K562 (cell line): Measurements from ENCODE around the gene CCKAR. TPM values are rescaled to one million over a fixed set of nuclear protein-coding genes. Genes with fewer than 3 reads are reported as not detected.

ENCODE experiments used
- ERF ChIP-seq: fragments of 450-650 bp; formaldehyde crosslinking; IDR thresholded peaks from 2 replicates; pipeline ENCODE4 v1.4.0; 2020; ENCODE audit warnings: mild to moderate bottlenecking, mixed read lengths
- FOXK1 ChIP-seq: sonication (generic); formaldehyde crosslinking; IDR thresholded peaks from 2 replicates; pipeline ENCODE4 v1.8.0; 2022; ENCODE audit warnings: missing genetic modification reagents, mild to moderate bottlenecking, borderline replicate concordance
- REST ChIP-seq, 2 experiments: fragments of 450-650 bp; formaldehyde crosslinking in 1 of 2; IDR thresholded peaks; 2 replicates each; pipeline versions ENCODE4 v1.4.0 to v1.6.1; 2014 to 2020; ENCODE audit warnings: mild to moderate bottlenecking in 2 of 2, borderline replicate concordance in 1 of 2, low read depth in 1 of 2
- ZBTB34 ChIP-seq: fragments of 250-450 bp; sonication (Bioruptor Pico); IDR thresholded peaks from 2 replicates; pipeline ENCODE4 v1.8.0; 2021; ENCODE audit warnings: mild to moderate bottlenecking, moderate library complexity
- ZHX1 ChIP-seq: fragments of 150-350 bp; conservative IDR thresholded peaks from 2 replicates; pipeline ENCODE4 v1.6.1; 2014; ENCODE audit warnings: low read length
- ZNF277 ChIP-seq: fragments of 250-450 bp; sonication (Bioruptor Pico); IDR thresholded peaks from 2 replicates; pipeline ENCODE4 v1.8.0; 2022; ENCODE audit warnings: inconsistent platforms, mild to moderate bottlenecking, moderate library complexity, borderline replicate concordance
- ZNF696 ChIP-seq: fragments of 250-450 bp; sonication (Bioruptor Pico); conservative IDR thresholded peaks from 2 replicates; pipeline ENCODE4 v1.4.0; 2020; ENCODE audit warnings: mild to moderate bottlenecking, moderate library complexity
- polyA plus RNA-seq, 8 experiments: library from polyadenylated mRNA; depleted of rRNA in 4 of 8; stranded (reverse) in 5 of 8; unstranded in 3 of 8; fragments of >200 nt; fragmentation: Nextera tagmentation in 2 of 8; fragmentation: Illumina TruSeq in 1 of 8; extraction: Ambion mirVana in 2 of 8; extraction: Trizol in 1 of 8; gene quantifications; 2 replicates each; pipeline versions ENCODE4 v1.2.1 to v1.2.3, GENCODE V29; 2011 to 2014; ENCODE audit warnings: inconsistent platforms in 1 of 8, missing spikeins in 1 of 8
- total RNA-seq, 7 experiments: library from RNA; depleted of rRNA in 6 of 7; stranded (reverse); fragments of >200 nt in 6 of 7; fragmentation: Illumina TruSeq in 2 of 7; extraction: Trizol in 2 of 7; gene quantifications; 2 replicates each; pipeline versions ENCODE4 v1.2.1 to v1.2.3, GENCODE V29; 2011 to 2021; ENCODE audit warnings: low replicate concordance in 1 of 7

Gene CCKAR
- total and polyA plus RNA-seq, 9 of the 15 experiments (the other 6 are each of a cell fraction or from before 2014, with no cell fraction given), result not detected

GRCh38 chr4:26459054-26459755 is 31.1 kb downstream of the CCKAR start (continued):
- peak; percentile 48; the same call in 1 of the 2 replicates for TF ChIP-seq REST (IDR thresholded peaks at IDR 0.05; ENCODE audit: borderline replicate concordance)
- TF ChIP-seq REST (CRISPR knock-in tag; IDR thresholded peaks at IDR 0.05; ENCODE audit: low read depth), result no peak
- TF ChIP-seq ZBTB34, result no peak
- no peak for TF ChIP-seq ERF (CRISPR knock-in tag)
- TF ChIP-seq ZNF696 (CRISPR knock-in tag), result no peak
- TF ChIP-seq ZHX1, result no peak
- no peak for TF ChIP-seq FOXK1 (CRISPR knock-in tag)
- TF ChIP-seq ZNF277 (CRISPR knock-in tag), result no peak
